ENCODE data around the gene EMID1.

DNA sequence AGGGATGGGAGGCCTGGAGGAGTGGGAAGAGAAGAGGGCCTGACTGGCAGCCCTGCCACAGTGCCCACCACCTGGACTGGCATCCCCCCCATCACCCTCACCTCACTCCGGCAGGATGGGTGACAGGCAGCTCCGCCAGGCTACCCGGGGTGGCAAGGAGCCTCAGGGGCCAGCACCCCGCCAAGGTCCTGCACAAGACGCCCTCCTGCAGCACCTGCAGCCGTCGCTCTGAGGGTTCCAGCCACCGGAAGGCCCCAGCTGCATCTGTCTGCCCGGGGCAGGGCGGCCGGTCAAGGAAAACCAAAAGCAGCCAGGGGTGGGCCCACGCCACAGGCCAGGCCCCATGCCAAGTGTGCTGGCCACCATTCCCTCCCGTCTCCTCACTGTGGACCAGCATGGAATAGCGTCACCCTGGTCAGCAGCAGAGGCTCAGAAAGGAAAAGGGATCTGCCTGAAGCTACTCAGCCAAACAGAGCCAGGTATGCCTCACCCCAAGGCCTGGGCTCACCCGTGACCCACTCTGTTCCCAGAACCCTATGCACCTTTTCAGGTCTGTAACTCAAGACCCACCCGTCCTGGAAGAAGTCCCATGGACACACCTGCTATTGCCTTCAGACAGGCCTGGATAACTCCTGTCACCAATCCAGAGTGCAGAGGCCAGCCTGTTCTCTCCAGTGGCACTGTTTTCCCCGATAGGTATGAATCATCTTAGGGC is 55.1 kb downstream of the EMID1 start:
- TF ChIP-seq FOXP1 (CRISPR knock-in tag; IDR thresholded peaks at IDR 0.05; ENCODE audit: borderline replicate concordance) (no peak), MXD4 (CRISPR knock-in tag; IDR thresholded peaks at IDR 0.05; ENCODE audit: borderline replicate concordance) (no peak)
- TF ChIP-seq, protein P1, sequence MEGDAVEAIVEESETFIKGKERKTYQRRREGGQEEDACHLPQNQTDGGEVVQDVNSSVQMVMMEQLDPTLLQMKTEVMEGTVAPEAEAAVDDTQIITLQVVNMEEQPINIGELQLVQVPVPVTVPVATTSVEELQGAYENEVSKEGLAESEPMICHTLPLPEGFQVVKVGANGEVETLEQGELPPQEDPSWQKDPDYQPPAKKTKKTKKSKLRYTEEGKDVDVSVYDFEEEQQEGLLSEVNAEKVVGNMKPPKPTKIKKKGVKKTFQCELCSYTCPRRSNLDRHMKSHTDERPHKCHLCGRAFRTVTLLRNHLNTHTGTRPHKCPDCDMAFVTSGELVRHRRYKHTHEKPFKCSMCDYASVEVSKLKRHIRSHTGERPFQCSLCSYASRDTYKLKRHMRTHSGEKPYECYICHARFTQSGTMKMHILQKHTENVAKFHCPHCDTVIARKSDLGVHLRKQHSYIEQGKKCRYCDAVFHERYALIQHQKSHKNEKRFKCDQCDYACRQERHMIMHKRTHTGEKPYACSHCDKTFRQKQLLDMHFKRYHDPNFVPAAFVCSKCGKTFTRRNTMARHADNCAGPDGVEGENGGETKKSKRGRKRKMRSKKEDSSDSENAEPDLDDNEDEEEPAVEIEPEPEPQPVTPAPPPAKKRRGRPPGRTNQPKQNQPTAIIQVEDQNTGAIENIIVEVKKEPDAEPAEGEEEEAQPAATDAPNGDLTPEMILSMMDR (IDR thresholded peaks at IDR 0.05), result no peak

Measured in WTC11 (cell line).